Embryonic facial prominence (tissue), 1 donor: ENCODE results near the gene LARP6.

Experiments used
- DNase-seq: peaks from one replicate; pipeline ENCODE4 v3.0.0-alpha.2; 2016; ENCODE audit errors: extremely low spot score

Gene LARP6

DNA sequence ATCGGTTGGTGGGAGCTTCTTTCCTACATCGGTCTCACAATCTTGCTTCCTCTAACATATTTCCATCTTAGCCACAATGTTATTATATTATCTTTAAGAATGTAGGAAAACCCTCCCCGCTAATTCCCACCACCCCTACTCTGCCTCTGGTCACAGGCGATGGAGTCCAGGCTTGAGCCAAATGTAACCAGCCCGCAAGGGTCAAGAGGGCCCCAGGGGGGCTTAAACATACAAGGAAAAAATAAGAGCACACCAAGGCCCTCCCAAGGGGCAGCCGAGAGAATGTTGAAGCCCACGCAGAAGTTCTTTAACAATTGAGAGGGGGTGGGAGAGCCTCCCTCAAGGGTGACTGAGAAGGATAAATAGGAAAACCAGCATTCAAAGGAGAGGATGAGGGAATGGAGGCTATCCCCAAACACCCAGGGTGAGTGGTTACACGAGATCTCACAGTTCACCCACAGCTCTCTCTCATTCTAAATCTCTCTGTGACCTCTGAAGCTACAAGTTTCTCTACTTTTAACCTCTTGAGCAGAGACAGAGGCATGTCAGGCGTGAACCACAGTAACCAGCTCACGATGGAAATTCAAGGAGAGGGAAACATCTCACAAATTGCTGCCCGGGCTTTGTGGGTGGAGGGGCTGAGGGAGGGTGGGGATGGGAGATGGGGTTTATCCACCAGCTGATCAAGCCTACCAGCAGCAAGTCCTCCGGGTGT lies 59.2 kb downstream of the LARP6 start:
- DNase-seq = no peak

DNA sequence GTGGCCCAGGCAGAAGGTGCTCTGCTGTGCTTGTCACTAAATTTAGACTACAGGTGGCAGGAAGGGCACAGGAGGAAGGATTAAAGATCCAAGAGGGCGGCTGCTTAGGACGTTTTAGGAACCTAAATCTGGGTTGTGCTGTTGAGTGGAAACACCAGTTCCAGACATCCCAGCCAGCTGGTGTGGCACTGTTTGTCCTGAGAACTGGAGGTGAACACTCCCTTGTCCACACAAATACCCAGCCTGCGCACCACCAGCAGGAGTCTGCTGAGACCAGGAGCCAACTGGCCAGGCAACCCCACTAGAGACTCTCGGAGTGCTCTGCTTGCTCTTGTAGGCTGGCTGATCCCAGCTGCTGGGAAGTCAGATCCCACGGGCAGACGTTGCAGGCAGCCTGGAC lies 60.3 kb downstream of the LARP6 start:
- no peak for DNase-seq

DNA sequence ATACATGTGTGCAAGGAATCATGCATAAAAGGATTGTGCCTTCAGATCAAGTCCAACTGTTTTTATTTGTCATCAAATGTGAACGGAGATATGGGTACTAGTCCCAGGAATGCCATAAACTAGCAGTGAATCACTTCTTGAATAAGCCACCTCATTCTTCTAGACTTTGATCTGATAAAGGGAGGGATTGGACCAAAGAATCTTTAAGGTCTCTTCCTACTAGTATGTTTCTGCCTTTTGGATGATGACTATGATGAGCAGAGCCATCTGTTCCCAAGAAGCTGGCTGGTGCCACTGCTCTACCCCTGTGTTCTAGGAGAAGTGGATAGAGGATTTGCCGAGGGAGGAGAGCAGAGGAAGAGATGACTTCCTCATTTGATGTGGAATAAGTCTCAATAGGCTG lies 61.8 kb downstream of the LARP6 start:
- no peak for DNase-seq

DNA sequence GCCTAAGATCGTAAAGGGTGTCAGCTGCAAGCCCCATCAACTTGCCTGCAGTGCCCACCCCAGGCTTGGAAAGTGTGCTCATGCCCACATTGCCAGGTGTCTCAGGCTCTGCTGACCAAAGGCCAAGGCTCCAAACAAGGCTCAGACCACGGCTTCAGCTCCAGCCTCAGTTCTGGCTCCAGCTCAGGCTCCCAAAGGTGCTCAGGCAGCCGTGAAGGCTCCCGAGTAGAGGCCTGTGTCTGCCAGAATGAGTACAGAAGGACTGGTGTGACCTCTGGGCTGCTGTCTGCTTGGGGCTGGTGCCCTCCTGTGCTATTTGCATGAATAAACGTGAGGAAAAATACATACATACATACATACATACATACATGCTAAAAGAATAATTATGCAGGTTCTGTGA lies 62.7 kb downstream of the LARP6 start:
- no peak for DNase-seq

DNA sequence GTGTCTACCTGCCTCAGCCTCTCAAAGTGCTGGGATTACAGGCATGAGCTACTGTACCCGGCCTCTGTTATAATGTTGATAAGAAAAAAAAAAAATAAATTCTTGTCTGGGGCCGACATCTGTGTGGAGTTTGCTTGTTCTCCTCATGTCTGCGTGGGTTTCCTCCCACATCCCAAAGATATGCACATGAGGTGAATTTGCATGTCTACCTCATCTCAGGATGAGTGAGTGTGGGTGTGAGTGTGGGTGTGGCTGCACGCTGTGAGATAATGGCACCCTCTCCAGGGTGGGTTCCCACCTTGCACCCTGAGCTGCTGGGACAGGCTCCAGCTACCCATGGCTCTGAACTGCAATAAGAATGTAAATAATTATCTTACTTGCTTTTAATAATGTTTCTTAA lies 64.7 kb downstream of the LARP6 start:
- DNase-seq = no peak

DNA sequence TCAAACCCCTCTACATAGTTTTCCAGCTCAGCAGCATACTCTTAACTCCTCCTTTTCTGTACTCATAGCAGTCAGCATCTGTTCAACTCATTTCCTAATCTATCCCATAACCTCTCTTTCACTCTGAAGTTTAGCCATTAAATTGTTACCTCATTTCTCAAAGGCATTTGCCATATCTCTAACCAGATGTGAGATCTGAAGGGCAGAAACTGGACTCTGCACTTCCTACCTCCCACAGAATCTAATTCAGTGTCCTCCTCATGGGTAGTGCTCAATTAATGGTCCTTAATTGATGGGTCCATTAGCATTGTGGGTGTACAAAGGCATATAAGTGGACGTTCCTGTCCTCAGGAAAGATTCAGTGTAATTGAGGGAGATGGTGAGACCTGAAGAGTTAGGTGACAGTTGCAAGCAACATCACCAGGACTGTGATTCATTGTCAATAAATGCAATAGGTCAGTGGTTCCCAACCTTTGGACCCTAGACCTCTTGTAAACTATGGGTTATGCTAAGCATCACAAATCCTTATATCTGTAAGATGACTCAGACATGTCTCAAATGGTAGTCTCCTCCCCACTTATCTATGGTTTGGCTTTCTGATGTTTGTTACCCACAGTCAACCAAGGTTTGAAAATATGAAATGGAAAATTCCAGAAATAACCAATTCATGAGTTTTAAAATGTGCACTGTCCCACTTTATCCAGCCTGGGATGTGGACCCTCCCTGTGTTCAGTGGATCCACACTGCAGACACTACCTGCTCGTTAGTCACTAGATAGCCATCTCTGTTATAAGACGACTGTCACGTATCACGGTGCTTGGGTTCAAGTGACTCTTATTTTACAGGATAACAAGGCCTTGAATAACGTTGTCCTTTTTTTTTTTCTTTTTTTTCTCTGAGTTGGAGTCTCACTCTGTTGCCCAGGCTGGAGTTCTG lies 65.6 kb downstream of the LARP6 start:
- DNase-seq = no peak

DNA sequence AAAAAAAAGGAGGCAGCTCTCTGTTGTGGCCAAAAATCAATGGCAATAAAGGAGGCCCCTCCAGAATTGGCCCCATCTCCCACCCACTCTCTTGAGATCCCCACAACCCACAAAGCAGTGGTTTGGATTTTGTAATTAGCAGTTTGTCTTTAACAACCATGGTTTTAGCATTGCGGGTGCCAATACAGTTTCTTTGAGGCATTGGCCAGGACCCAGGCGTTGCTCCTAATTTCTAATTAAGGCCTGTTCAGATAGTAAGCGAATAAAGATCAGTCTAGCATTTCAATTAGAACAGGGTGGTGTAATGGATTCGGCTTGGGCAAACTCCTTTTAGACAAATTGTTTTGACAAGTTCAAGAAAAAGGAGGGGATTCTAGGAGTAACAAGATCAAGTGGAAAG lies 67.0 kb downstream of the LARP6 start:
- no peak for DNase-seq

DNA sequence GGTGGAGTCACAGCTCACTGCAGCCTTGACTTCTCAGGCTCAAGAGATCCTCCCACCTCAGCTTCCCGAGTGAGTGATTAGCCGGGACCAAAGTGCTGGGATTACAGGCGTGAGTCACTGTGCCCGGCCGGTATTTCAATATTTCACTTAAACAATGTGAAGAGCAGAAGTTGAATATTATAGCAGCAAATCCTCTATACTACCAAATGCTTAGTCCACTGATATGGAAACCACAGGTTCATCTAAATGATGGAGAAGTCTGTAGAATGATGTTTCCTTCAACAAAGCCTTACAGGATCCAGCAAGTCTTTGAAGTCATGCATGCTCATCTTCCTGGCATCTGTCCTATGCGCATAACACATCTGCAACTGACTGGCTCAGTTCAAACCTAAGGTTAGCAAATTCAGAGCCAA lies 70.3 kb downstream of the LARP6 start:
- DNase-seq = no peak

DNA sequence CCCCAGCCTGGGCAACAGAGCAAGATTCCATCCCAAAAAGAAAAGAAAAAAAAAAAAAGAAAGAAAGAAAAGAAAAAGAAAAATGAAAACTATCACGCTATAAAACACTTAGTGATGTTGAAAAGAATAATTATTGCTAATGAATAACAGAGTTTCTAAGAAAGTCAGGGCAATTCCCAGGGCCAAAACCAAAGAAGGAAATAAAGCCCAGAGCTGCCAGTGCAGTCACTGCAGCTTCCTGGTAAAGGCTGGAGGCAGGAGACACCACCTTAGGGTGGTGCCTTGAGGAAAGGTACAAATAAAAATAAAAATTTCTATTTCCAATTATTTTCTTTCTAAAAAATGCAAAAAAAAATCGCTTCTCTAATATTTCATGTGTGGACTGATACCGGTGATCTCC lies 70.9 kb downstream of the LARP6 start:
- no peak for DNase-seq

DNA sequence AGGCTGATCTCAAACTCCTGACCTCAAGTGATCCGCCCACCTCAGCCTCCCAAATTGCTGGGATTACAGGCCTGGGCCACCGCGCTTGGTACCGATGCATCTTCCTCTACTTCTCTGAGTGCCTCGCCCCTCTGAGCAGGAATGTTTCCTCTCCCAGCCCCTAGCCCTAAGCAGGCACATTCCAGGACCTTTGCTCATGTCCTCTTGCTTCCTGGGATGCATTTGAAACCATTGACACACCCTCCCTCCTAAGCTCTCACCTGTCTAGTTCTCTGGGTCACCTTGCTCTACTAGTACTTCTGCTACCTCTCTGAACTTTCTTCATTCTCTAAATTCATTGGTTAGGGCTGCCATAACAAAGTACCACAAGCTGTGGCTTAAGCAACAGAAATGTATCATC lies 72.7 kb downstream of the LARP6 start:
- DNase-seq = no peak
